Esophagus squamous epithelium (tissue), 5 donors: ENCODE results near the gene NRIP1. TPM values are rescaled to one million over a fixed set of nuclear protein-coding genes. Genes with fewer than 3 reads are reported as not detected.

Experiments used
- DNase-seq: peaks from one replicate; lab custom pipeline; 2025; lab: John Stamatoyannopoulos, UW
- H3K27ac ChIP-seq, 4 donors: fragments of 200-600 bp; sonication (generic); one replicate each; pipeline ENCODE4 v1.5.1; 2016 to 2019; ENCODE audit warnings: mild to moderate bottlenecking in 1 of 4
- H3K27me3 ChIP-seq, 4 donors: fragments of 200-600 bp; sonication (generic); 1 replicate in 3 of 4; 2 replicates in 1 of 4; pipeline versions ENCODE4 v1.5.1 to v1.6.0; 2017 to 2021; ENCODE audit warnings: antibody characterized with exemption in 1 of 4
- H3K36me3 ChIP-seq, 3 donors: fragments of 200-600 bp; sonication (generic); one replicate each; pipeline ENCODE4 v1.5.1; 2016 to 2019
- H3K4me1 ChIP-seq, 3 donors: fragments of 200-600 bp; sonication (generic); one replicate each; pipeline ENCODE4 v1.5.1; 2017 to 2019
- H3K4me3 ChIP-seq, 4 donors: fragments of 200-600 bp; sonication (generic); 1 replicate in 3 of 4; 2 replicates in 1 of 4; pipeline ENCODE4 v1.5.1; 2016 to 2019; ENCODE audit warnings: mild to moderate bottlenecking in 2 of 4, moderate library complexity in 1 of 4
- H3K9me3 ChIP-seq, 3 donors: fragments of 200-600 bp; sonication (generic); one replicate each; pipeline ENCODE4 v1.5.1; 2016 to 2019
- POLR2A ChIP-seq, 4 donors: fragments of 450-650 bp; IDR thresholded peaks; one replicate each; pipeline ENCODE4 v1.6.1; 2017; ENCODE audit warnings: antibody characterized with exemption in 4 of 4, mild to moderate bottlenecking in 4 of 4, moderate library complexity in 3 of 4
- WGBS, 2 donors: methylation state at CpG; one replicate each; pipeline ENCODE4 v1.1.5; 2018; 5-methylcytosine and 5-hydroxymethylcytosine counted together
- intact Hi-C: fragments of 100-400 bp; cut with DNase I; formaldehyde crosslinking; loops from one replicate; pipeline ENCODE4 v1.15.0; 2022
- total RNA-seq, 4 donors: library from RNA; depleted of rRNA; stranded (reverse); fragments of >200 nt; gene quantifications; one replicate each; pipeline ENCODE4 v1.1.0, GENCODE V29; 2016
- TF ChIP-seq, protein P1 (sequence below), 6 experiments: fragments of 450-650 bp in 4 of 6; fragments of 200-600 bp in 2 of 6; sonication (generic) in 2 of 6; IDR thresholded peaks; one replicate each; pipeline ENCODE4 v1.5.1; 2016 to 2019; ENCODE audit warnings: antibody characterized with exemption in 6 of 6, mild to moderate bottlenecking in 4 of 6, moderate library complexity in 4 of 6
- donor health status: DM: yes; HTN: yes; CAD: no.

The NRIP1 gene
- total RNA-seq, 4 donors from 2014 or later: 13.2 to 37.0 (median 31.1) TPM

DNA sequence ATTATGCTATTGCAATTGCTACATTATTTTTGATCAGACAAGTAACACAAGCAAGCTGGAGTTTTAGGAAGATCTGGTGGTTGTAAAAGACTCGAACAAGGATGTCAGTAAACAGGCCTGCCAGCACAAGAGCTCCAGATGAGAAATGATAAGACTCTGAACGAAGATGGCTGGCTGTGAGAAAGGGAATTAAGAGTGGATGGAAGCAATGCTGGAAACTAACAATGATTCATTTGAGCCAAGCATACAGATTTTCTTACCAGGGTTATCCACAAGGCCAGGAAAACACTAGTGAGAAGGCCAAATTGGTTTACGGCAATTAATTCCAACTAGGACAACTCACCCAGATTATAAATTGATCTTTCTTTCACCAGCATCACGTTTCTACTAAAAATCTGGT, 54.2 kb downstream of the NRIP1 start:
- no peak for DNase-seq
- Histone ChIP-seq H3K4me1 (peaks cover 0 to 14% (median 3%) of the 10 kb centered on the region in 3 donors), H3K9me3 (no peaks in the 10 kb centered on the region), H3K27ac (no peak overlapping the region), H3K27me3 (no peaks in the 10 kb centered on the region), H3K36me3 (peaks cover 0 to 10% (median 0%) of the 10 kb centered on the region in 3 donors), H3K4me3 (no peak overlapping the region)
- 80 to 82% methylated on average over 4 of the region's 4 CpGs for WGBS, 2 donors
- intact Hi-C loops: no loop called here
- no peak for TF ChIP-seq POLR2A (IDR thresholded peaks at IDR 0.05)
- TF ChIP-seq, protein P1, sequence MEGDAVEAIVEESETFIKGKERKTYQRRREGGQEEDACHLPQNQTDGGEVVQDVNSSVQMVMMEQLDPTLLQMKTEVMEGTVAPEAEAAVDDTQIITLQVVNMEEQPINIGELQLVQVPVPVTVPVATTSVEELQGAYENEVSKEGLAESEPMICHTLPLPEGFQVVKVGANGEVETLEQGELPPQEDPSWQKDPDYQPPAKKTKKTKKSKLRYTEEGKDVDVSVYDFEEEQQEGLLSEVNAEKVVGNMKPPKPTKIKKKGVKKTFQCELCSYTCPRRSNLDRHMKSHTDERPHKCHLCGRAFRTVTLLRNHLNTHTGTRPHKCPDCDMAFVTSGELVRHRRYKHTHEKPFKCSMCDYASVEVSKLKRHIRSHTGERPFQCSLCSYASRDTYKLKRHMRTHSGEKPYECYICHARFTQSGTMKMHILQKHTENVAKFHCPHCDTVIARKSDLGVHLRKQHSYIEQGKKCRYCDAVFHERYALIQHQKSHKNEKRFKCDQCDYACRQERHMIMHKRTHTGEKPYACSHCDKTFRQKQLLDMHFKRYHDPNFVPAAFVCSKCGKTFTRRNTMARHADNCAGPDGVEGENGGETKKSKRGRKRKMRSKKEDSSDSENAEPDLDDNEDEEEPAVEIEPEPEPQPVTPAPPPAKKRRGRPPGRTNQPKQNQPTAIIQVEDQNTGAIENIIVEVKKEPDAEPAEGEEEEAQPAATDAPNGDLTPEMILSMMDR (IDR thresholded peaks at IDR 0.05): no peak

DNA sequence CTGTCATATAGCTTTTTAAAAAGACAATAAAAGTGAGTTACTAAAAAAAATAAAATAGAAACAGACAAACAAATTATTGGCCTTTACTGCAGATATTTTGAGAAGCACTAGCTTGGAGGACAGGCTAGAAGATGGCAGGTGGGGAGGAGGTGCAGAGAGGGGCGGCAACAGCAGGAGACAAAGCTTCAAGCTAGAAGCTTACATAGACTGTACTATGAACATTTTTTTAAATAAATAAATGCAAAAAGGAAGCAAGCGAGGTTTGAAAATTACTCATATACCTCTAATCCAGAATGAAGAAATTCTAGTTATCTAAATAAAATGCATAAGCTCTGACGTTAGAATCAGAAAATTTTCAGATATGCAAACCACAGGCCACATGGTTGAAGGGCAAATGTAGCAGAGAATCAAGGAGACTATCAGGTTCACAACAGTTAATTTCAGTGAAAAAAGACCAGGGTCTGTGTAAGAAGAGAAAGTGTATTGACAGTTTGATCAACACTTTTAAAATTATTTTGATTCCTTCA, 54.9 kb downstream of the NRIP1 start:
- Histone ChIP-seq H3K4me1 (peaks cover 3 to 22% (median 10%) of the 10 kb centered on the region in 3 donors), H3K4me3 (no peak overlapping the region), H3K27me3 (no peaks in the 10 kb centered on the region), H3K9me3 (no peaks in the 10 kb centered on the region), H3K36me3 (peaks cover 0 to 10% (median 0%) of the 10 kb centered on the region in 3 donors), H3K27ac (no peak overlapping the region)
- WGBS, 2 donors: 77 to 78% methylated on average over 3 of the region's 3 CpGs
- no peak for DNase-seq
- TF ChIP-seq, protein P1 (IDR thresholded peaks at IDR 0.05): no peak
- no peak for TF ChIP-seq POLR2A (IDR thresholded peaks at IDR 0.05)
- intact Hi-C loops: no loop called here

DNA sequence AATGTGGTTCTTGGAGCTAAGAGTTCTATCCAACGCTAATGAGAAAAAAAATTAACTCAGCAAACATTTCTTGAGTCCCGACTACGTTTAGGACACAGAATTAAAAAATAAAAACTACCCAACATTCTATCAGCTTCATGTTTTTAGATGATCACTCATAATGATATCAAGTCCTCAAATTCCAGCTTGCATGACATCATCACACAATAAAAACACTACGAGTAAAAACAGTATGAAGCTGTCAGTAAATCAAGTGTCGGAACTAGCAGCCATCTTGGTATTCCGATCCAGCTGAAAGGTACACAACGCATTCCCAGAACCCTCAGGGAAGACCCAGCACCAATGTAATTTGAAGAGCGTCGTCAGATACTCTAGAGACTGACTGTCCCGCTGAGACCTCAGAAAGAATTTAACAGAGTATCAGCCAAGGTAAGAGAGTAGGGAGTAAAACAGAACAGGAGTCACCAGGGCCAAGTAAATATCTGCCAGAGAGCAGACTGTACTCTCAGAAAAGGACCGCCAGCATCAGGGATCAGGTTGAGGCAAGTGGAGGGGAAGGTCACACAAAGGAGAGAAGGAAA, 57.0 kb downstream of the NRIP1 start:
- Histone ChIP-seq H3K27ac (no peak overlapping the region), H3K4me3 (no peak overlapping the region), H3K36me3 (peaks cover 0 to 10% (median 0%) of the 10 kb centered on the region in 3 donors), H3K27me3 (no peaks in the 10 kb centered on the region), H3K4me1 (peaks cover 3 to 30% (median 15%) of the 10 kb centered on the region in 3 donors), H3K9me3 (no peaks in the 10 kb centered on the region)
- no peak for DNase-seq
- intact Hi-C loops: no loop called here
- TF ChIP-seq, protein P1 (IDR thresholded peaks at IDR 0.05): no peak
- no peak for TF ChIP-seq POLR2A (IDR thresholded peaks at IDR 0.05)
- WGBS, 2 donors: 95 to 98% methylated on average over 11 of the region's 11 CpGs

DNA sequence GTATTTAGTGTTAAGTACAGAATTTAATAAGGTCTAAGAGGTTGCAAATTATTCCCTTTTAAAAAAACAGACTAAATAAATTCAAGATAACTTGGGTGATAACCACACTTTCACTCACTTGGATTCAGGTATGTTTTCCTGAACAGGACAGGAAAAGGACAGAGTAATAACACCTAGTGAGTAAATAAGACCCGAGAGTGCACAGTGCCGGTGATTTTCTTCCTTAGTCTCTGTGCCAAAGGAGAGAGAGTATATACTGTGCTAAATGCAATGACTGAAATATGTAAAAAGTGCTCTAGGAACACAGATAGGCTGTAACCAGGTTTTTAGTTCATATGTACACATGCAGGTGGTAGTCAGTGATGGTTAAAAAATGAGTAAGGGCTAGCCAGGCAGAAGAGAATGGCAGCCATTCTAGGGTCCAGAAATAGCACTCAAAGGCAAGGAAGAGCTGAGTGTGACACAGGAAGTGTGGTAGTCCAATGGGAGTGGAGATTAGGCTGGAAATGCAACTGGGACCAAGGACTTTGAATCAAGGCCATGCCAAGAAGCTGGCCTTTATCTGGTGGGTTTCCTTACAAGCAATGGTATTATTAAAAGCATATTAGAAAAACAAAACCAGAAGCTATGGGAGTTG, 58.1 kb downstream of the NRIP1 start:
- TF ChIP-seq POLR2A (IDR thresholded peaks at IDR 0.05): no peak
- TF ChIP-seq, protein P1 (IDR thresholded peaks at IDR 0.05): no peak
- H3K27ac ChIP-seq: no peak overlapping the region
- peaks cover 0 to 10% (median 0%) of the 10 kb centered on the region in 3 donors for H3K36me3 ChIP-seq
- H3K9me3 ChIP-seq: no peaks in the 10 kb centered on the region
- no peak for DNase-seq
- H3K27me3 ChIP-seq: no peaks in the 10 kb centered on the region
- no peak overlapping the region for H3K4me3 ChIP-seq
- H3K4me1 ChIP-seq: peaks cover 3 to 30% (median 15%) of the 10 kb centered on the region in 3 donors
- WGBS, 2 donors: 84 to 87% methylated on average over 2 of the region's 2 CpGs
- intact Hi-C loops: no loop called here

DNA sequence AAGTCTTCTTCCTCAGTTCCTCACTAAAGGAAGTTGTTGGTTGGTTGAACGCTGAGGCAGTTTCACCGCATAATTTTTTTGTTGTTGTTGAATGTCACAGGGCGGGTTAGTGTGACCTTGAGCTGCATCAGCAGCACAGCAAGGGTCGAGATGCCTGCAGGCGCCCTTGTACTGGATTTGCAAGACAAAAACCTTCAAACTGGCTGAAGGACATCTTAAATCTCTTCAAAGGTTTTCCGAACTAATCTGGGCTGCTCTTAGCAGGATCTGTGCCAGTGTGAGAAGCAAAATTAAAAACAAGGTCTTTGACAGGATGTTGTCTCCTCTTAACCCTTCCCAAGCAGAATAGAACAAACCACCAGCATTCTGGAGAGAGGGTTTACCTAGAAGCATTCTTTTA, 59.4 kb downstream of the NRIP1 start:
- TF ChIP-seq, protein P1 (IDR thresholded peaks at IDR 0.05): no peak
- TF ChIP-seq POLR2A (IDR thresholded peaks at IDR 0.05): no peak

More for the DNA sequence above, 59.4 kb downstream of the NRIP1 start:
- intact Hi-C loops: no loop called here
- Histone ChIP-seq H3K27me3 (no peaks in the 10 kb centered on the region), H3K27ac (no peak overlapping the region), H3K36me3 (peaks cover 0 to under 1% (median 0%) of the 10 kb centered on the region in 3 donors), H3K4me3 (peak overlapping the region in 1 of 4 donors; percentile 31), H3K9me3 (no peaks in the 10 kb centered on the region), H3K4me1 (peaks cover 3 to 37% (median 15%) of the 10 kb centered on the region in 3 donors)
- DNase-seq: no peak
- WGBS, 2 donors: 24 to 26% methylated on average over 6 of the region's 6 CpGs
